Stimulated activated naive CD4-positive, alpha-beta T cell (primary cell): ENCODE data around the gene TIMMDC1.

ENCODE experiments used
- DNase-seq, 6 experiments: peaks; one replicate each; lab custom pipeline; 2025; lab: John Stamatoyannopoulos, UW

Gene TIMMDC1, protein sequence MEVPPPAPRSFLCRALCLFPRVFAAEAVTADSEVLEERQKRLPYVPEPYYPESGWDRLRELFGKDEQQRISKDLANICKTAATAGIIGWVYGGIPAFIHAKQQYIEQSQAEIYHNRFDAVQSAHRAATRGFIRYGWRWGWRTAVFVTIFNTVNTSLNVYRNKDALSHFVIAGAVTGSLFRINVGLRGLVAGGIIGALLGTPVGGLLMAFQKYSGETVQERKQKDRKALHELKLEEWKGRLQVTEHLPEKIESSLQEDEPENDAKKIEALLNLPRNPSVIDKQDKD

DNA sequence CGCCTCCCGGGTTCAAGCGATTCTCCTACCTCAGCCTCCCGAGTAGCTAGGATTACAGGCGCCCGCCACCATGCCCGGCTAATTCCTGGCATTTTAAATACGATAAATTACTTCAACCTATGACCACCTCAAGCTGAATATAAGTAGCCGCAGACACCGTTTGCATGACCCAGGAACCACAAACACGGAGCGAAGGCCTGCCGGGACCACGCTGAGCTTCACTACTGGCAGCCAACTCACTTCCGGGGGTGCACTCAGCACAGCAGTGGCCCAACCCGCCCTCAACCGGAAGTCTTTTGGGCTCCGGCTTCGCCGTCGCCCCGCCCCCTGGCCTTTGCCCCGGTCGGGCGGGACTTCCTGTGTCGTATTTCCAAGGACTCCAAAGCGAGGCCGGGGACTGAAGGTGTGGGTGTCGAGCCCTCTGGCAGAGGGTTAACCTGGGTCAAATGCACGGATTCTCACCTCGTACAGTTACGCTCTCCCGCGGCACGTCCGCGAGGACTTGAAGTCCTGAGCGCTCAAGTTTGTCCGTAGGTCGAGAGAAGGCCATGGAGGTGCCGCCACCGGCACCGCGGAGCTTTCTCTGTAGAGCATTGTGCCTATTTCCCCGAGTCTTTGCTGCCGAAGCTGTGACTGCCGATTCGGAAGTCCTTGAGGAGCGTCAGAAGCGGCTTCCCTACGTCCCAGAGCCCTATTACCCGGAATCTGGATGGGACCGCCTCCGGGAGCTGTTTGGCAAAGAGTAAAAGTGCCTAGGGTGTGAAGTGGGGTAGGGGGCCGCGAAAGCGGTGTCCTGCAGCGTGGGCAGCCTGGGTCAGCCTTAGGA lies at the start of gene TIMMDC1:
Gene TIMMDC1, plus strand, starts transcription at position 362 of the 826 bp plus-strand sequence. Its CDS starts 187 bp downstream, at position 549.
- peak; percentile 92 to 97 (median 96) for DNase-seq

DNA sequence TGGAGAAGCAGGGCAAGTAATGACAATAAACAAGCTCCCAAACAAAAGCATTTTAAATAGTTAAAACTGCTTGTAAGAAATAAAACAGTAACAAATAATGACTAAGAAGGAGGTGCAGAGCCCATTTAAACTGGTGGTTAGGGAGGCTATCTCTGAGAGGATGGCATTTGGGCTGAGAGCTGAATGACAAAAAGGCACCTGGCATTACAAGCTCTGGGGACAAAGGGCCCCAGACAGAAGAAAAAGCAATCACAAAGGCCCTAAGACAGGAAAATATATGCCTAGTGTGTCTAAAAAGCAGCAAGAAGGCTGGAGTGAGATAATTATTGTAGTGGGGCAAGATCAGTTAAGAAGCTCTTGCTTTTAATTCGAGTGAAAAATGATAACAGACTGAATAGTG lies 44.5 kb upstream of the TIMMDC1 start:
- DNase-seq, result no peak

DNA sequence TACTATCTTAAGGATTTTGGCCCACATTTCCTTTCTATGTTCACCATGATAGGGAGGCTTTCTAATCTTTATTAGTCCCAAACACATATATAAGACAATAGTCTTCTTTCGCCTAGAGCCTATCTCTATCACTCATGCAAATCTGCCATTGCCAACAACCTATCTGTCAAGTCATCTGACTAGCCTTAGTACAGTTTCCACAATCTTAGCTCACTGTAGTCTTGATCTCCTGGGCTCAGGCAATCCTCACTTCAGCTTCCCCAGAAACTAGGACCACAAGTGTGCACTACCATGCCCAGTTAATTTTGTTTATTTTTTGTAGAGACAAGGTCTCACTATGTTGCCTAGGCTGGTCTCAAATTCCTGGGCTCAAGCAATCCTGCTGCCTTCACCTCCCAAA lies 41.9 kb upstream of the TIMMDC1 start:
- DNase-seq, result no peak

DNA sequence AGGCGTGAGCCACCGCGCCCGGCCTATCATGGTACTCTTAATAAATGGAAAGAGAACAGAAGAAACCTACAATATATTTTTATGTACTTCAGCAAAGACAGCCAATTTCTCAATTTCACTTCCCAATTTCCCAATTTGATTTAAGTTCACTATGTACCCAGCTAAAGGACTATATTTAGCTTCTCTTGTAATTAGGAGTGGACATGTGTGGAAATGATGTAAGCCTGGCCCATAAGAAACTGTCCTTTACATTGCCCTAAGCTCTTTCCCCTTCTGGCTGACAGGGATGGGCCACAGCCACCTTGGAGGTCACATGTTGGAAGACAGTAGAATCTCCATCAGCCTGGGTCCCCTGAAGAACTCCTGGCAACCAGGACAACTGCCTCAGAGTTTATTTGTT lies 41.1 kb upstream of the TIMMDC1 start:
- DNase-seq, result no peak

DNA sequence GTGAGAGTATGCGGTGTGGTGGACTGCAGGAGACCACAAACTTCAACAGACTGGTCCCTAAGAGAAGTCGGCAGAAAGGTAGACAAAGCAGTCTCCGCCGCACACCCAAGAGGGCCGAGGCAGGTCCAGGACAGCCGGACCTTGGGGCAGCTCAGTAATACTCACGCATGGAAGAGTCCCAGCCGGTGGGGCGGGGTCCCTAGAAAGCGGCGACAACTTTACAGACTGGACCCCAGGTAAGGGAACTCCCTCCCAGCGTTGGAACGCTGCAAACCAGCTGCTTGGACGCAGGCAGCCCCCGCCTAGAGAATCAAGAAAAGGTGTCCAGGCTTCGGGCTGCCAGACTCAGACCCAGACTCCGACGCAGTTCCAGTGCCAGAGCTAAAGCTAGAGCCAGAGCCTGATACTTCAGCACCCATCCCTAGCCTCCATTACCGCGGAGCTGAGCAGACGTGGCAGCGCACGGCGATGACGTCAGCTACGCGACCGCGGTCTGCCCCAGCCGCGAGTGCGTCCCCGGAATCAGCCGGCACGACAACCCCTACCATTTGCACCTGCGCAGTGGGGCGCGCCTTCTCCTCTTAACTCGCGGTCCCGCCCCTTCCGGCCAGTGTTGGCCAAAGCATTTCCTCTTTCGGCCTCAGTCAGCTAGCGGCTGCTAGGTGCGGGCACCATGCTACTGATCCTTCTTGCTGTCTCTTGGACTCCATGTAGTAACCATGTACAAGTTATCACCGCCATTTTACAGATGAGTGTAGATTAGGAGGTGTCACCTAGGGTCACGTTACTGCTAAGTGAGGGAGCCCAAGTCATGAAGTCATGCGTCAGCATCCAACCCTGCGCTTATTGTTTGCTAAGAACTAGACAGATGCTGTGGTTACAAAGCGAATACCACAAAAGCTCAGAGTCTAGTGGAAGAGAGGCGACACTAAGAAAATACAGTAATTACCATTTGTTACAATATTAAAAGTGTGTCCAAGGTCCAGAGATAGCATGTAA lies 34.9 kb upstream of the TIMMDC1 start, which contains the start of gene TMEM39A:
Gene TMEM39A, minus strand, starts transcription at position 445 of the 999 bp plus-strand sequence. CDS start 1,541 bp downstream, outside the sequence.
- DNase-seq, result peak; percentile 96 to 98 (median 97)

DNA sequence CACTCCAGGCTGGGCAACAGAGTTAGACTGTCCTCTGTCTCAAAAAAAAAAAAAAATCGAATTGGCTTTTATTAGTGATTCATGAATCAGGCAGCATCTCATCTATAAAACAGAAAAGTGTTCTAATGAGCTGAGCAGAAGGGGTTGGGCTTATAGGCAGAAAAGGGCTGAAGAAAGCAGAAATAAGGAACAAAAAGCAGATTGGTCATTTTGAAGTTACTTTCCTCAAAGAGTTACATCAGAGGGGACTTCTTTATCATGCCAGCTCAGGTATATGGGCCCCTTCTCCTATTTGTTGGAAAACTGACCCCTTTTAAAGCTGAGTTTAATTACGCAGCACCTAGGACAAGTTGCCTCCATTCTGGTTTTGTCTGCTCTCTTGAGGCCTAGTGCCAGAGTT lies 30.3 kb upstream of the TIMMDC1 start:
- DNase-seq, result no peak

DNA sequence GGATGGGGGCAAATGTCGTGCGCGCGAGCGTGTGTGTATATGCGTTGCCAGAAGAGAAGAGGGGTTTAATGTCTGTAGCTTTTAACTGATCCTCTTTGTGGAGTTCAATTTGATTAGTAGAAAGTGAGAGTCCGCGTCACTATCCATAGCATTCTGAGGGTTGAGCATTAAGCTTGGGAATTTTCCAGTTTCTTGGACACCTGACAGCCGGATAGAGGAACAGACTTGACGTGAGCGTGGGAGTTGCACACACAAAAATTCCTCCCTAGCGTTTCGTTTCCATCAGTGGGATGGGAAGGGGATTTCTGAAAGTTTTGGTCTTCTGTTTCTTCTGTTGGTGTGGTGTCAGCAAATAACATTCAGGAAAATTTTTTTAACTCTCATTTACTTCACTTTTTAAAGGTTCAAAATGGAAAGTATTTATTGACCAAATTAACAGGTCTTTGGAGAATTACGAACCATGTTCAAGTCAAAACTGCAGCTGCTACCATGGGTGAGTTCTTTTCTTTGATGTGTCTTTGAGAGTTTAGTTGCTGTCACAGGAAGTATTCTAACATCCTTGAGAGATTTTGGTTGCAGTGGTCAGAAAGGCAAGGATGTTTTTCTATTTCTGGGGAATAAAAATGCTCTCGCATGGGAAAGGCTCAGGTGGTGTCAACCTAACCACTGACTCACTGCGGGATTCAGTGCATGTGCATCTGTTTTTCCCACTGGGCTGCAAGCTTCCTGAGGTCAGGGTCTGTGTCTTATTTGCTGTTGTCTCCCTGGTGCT lies 28.7 kb upstream of the TIMMDC1 start:
- DNase-seq, result peak in 1 of 6 experiments; percentile 24

DNA sequence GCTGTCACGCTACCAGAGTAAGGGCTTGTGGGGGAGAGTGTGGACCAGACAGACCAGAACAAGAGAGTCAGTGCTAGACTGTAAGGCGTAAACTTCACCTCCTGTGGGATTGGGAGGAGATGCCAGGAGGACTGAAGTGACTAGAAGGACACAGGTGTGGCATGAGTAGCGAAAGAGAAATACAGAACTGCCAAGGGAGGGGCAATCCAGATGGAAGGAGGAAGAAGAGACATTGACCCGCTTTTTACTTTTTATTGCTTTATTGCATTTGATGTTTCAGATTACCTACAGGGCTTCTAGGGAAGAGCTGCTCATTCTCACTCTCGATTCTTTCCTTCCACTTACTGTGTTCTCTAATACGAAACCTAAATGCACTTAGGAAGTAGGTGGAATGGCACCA lies 27.5 kb upstream of the TIMMDC1 start:
- no peak for DNase-seq

DNA sequence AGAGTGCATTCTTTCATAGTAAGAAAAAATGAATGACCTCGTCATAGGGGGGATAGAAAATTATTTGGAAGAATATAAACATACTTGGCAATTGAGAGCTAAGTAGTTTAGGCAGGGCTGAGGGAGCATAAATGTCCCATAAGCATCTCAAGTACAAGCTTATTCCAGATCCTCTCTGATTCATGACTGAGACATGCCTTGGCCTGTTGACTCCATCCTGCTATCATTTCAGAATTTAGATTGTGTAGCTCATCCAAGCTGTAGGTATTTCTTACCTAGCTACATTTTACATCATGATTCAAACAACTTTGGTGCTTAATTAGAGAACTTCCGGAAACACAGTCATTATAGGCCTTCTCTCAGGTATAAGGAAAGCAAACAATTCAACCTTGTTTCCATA lies 17.3 kb upstream of the TIMMDC1 start:
- no peak for DNase-seq

DNA sequence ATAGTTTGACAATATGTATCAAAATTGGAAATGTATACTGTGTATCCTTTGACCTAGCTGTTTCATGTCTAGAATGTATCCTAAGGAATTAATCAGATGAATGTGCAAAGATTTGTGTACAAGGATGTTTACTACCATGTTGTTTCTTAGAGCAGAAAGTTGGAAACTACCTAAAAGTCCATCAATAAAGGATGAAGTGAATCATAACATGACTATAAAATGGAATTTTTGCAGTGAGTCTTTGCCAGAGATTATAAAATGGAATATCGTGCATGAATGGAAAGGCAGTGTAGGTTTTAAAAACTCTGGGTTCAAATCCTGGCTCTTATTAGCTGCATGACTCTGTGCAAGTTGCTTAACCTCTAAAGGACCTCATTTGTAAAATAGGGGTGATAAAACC lies 15.2 kb upstream of the TIMMDC1 start:
- no peak for DNase-seq

DNA sequence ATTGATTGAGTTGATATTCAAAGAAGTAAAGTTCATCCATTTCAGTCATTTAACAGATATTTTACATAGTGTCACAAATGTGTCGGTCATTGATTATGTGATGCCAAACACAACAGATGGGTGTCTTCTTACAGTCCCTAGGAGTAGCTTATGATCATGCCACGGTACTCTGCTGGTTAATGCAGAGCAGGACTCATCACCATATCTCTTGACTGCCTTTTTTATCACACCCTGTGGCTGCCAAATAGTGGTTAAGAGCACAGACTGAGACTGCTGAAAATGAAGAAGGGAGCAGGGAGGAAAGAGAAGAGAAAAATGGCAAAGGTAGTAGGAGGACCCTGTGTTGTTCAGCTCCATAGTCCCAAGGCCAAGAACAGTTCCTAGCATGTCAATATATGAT lies 12.8 kb upstream of the TIMMDC1 start:
- DNase-seq, result no peak

DNA sequence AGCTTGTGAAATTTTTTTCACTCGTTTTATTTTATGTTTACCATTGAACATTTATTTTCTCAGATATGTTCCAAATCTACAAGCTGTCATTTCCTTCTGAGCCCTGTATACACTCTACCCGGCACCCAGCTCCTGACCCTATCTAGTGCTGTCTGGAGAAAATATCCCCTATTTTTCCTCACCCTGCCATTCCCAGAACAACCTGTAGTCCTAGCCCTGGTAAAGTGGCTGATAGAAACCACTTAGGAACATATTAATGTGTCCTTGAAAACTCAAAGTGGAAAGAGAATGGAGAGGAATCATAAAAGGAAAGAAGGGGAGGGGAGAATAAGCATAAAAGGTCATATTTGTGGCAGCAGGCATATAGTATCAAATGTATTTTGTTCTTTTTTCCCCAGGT lies 8.2 kb upstream of the TIMMDC1 start:
- DNase-seq, result no peak

DNA sequence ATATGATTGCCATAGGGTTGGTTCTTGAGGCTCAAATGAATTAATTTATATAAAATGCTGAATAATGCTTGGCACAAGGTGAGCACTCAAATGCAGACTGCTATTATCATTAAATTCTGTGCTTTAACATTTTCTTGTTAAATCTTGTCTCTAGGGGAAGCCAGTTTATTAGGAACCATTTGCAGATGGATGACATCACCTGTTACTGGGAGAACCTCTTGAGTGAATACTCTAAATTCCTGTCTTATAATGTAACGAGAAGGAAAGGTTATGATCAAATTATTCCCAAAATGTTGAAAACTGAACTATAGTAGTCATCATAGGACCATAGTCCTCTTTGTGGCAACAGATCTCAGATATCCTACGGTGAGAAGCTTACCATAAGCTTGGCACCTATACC lies 6.2 kb upstream of the TIMMDC1 start:
- DNase-seq, result no peak

DNA sequence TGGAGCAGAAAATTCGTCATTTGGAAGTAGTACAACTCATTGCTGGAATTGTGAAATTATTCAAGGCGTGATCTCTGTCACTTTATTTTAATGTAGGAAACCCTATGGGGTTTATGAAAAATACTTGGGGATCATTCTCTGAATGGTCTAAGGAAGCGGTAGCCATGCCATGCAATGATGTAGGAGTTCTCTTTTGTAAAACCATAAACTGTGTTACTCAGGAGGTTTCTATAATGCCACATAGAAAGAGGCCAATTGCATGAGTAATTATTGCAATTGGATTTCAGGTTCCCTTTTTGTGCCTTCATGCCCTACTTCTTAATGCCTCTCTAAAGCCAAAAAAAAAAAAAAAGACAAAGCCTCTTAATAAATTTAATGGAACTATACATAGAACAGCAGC lies 5.5 kb upstream of the TIMMDC1 start:
- no peak for DNase-seq

DNA sequence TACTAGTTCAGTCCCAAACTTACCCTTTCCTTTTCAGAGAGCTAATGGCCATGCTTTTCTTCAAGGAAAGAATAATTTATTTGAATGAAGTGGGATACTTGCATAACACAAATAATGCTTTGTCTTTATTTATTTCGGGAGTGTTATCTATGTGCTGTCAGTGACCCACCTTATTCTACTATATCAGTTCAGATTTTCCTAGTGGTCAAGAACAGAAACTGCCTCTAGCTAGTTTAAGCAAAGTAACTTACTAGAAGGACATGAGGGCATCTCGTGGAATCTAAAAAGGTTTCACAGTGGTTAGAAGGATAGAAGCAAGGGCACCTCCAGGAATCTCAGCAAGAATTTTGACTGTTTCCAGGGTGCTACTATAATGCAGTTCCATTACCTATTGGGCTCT lies 3.8 kb upstream of the TIMMDC1 start:
- no peak for DNase-seq

DNA sequence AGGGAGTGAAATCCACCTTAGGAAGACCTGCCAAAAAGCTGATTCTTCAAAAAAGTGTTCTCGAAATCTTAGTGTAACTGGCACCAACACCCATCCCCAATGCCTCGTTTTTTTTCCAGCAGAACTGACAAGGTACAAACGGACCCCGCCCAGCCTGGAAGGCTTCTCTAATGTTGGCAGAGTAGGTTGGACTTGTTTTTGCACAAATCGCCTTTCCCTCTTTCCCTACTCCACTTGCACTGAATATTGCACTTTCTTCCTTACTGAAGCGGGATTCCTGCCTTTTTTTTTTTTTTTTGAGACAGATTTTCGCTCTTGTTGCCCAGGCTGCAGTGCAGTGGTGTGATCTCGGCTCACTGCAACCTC lies 544 bp upstream of the TIMMDC1 start:
- peak in 1 of 6 experiments; percentile 6 for DNase-seq

DNA sequence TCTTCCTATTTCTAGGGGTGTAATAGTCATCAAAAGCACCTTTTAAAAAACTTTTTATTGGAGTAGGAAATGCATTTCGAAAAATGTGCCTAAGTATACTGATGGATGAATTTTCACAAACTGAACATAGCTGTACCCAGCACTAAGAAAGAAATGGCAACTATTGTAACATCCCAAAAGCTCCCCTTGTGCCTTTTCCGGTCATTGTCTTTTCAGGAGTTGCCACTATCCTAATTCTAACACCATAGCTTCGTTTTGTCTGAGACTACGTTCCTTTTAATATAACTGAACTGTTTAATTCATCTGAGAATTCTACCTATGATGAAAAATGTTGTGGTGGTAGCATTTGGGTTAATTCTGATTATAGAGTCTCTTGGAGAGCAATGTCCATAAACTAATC lies 1.9 kb downstream of the TIMMDC1 start:
- no peak for DNase-seq

DNA sequence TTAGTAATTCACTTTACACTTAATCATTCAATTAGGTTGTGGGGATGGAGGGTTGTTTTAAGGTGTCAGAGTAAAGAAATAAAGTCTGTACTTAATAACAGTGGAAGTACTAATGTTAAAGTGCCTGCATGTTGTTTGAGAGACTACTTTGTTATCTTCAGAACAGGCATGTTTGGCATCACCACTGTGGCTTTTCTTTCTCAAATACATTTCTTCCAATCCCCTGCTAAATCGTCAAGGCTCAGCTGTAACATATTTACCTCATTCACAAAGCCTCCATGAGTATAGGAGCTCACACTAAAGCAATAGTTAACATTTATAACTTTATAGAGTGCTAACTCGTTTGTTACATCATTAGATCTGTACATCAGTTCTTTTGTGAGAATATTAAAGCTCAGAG lies 2.6 kb downstream of the TIMMDC1 start:
- DNase-seq, result no peak

DNA sequence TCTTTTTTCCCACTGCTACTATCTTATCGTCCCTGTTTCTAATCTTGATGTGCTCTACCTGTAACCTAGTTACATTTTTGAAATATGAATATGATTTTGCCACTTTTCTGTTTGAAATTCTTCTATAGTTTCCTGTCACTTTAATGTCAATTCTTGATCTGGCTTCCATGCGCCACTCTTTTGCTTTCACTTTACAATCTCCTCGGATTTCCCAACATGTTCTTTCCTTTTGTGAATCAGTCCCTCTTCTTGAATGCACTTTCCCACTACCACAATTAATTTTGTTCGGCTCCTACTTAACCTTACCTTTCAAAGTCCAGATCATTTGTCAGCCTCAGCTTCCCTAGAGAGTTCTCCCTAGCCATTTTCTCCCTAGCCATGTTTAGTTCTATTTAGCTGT lies 8.3 kb downstream of the TIMMDC1 start:
- DNase-seq, result no peak

DNA sequence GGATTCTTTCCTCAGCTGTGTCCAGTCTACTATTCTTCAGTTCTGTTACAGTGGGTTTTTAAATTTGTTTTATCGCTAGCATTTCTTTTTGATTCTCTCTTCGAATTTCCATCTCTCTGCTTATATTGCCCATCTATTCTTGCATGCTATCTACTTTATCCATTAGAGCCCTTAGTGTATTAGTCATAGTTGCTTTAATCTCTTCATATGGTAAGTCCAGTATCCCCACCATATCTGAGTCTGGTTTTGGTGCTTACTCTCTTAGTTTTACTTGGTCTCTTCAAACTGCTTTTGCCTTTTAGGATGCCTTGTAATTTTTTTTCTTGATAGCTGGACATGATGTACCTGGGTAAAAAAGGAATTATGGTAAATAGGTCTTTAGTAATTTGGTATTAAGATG lies 9.1 kb downstream of the TIMMDC1 start:
- no peak for DNase-seq

DNA sequence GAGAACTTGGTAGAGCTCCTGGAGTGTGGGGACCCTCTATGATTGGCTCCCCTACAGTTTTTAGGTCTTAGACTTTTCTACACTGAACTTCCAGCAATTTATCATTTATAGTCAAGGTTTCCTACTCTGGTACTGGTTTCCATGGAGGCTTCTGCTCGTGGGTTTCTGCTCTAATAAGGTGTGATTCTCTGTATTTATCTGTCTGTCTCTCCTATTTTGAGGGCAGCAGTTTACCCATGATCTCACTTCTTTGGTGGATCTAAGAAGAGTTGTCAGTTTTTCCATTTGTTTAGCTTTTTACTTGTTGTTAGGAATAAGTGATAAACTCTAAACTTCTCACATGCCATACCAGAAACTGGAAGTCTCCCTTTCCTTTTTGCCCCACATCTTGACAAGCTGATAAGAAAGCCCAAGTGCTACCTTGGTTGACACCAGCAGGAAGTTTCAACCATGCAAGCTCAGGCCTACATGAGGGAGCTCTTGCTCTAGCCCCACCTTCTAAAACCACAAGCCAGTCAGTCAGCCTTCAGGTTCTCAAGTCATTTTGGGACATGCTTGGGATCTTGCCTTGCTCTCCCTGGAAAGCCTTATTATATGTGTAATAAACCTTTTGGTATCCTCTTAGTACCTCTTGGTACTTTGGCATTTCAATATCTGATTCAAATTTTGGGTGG lies 10.0 kb downstream of the TIMMDC1 start:
- no peak for DNase-seq
